Retinal pigment epithelial cell (primary cell): ENCODE data around the gene KRTAP6-1.

Experiments used
- DNase-seq: peaks from one replicate; pipeline ENCODE4 v3.0.0-alpha.2; 2010; ENCODE audit warnings: low read depth
- H3K4me3 ChIP-seq: 2 replicates; pipeline ENCODE4 v1.5.1; 2011; ENCODE audit warnings: mild to moderate bottlenecking, low read length, control low read depth, moderate library complexity
- CTCF ChIP-seq: conservative IDR thresholded peaks from 2 replicates; pipeline ENCODE4 v1.5.1; 2011; ENCODE audit warnings: low read depth, low read length, control low read depth, inconsistent platforms

Gene KRTAP6-1

GRCh38 chr21:30613836-30614235 is at the start of gene KRTAP6-1:
TSS of gene KRTAP6-1 (minus strand) at chr21:30613930. CDS start at chr21:30613904, 26 bp downstream.
- no peak for TF ChIP-seq CTCF
- no peak for DNase-seq
- H3K4me3 ChIP-seq, result no peak within 1 kb of the TSS

- no peak for DNase-seq
- TF ChIP-seq CTCF, result no peak
- H3K4me3 ChIP-seq, result no peak overlapping the region
Observed at GRCh38 chr21:30652891-30653290, 39.2 kb upstream of the KRTAP6-1 start.

- no peak for DNase-seq
- no peak for TF ChIP-seq CTCF
- no peak overlapping the region for H3K4me3 ChIP-seq
Observed at GRCh38 chr21:30646904-30647414, 33.2 kb upstream of the KRTAP6-1 start.

GRCh38 chr21:30642564-30642963 is 28.8 kb upstream of the KRTAP6-1 start, which contains the start of gene KRTAP20-3:
TSS of gene KRTAP20-3 (plus strand) at chr21:30642864.
- H3K4me3 ChIP-seq, result no peak within 1 kb of the TSS
- no peak for TF ChIP-seq CTCF
- no peak for DNase-seq

GRCh38 chr21:30638686-30639085 is 25.0 kb upstream of the KRTAP6-1 start:
- no peak overlapping the region for H3K4me3 ChIP-seq
- no peak for TF ChIP-seq CTCF
- no peak for DNase-seq

- H3K4me3 ChIP-seq, result no peak within 1 kb of the TSS
- DNase-seq, result no peak
- no peak for TF ChIP-seq CTCF
Observed at GRCh38 chr21:30634906-30635305, 21.2 kb upstream of the KRTAP6-1 start, which contains the start of gene KRTAP20-2. TSS of gene KRTAP20-2 (plus strand) at chr21:30635206. CDS start at chr21:30635264, 58 bp downstream.

- DNase-seq, result no peak
- TF ChIP-seq CTCF, result no peak
- no peak overlapping the region for H3K4me3 ChIP-seq
Observed at GRCh38 chr21:30629200-30629599, 15.5 kb upstream of the KRTAP6-1 start.
